Measurements from ENCODE around the gene ZDHHC17.

DNA sequence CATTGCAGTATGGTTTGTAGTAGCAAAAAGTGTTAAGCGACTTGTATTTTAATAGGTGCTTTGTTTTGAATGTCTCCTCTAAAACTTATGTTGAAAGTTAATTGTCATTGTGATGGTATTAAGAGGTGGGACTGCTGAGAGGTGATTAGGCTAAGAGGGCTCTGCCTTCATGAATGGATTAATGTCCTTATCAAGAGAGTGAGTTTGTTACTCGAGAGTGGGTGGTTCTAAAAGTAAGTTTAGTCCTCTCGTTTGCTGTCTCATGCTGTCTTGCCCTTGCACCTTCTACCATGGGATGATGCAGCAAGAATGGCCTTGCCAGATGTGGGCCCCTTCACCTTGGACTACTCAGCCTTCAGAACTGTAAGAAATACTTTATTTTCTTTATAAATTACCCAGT lies 17.4 kb downstream of the ZDHHC17 start:
- no peak for TF ChIP-seq POLR2A (IDR thresholded peaks at IDR 0.05; ENCODE audit: extremely low read depth, insufficient read length)
- TF ChIP-seq, protein P1, sequence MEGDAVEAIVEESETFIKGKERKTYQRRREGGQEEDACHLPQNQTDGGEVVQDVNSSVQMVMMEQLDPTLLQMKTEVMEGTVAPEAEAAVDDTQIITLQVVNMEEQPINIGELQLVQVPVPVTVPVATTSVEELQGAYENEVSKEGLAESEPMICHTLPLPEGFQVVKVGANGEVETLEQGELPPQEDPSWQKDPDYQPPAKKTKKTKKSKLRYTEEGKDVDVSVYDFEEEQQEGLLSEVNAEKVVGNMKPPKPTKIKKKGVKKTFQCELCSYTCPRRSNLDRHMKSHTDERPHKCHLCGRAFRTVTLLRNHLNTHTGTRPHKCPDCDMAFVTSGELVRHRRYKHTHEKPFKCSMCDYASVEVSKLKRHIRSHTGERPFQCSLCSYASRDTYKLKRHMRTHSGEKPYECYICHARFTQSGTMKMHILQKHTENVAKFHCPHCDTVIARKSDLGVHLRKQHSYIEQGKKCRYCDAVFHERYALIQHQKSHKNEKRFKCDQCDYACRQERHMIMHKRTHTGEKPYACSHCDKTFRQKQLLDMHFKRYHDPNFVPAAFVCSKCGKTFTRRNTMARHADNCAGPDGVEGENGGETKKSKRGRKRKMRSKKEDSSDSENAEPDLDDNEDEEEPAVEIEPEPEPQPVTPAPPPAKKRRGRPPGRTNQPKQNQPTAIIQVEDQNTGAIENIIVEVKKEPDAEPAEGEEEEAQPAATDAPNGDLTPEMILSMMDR (IDR thresholded peaks at IDR 0.05; ENCODE audit: low read depth, low read length): no peak
- TF ChIP-seq MYC (IDR thresholded peaks at IDR 0.05; ENCODE audit: low read depth, low read length): no peak
